GM18498 (cell line): ENCODE data around the gene COPB1.

Source experiments
- ATAC-seq: cut with Tn5 transposase; IDR thresholded peaks from one replicate; pipeline ENCODE4 v1.9.1; 2021; ENCODE audit warnings: mild to moderate bottlenecking, moderate library complexity; ENCODE audit not compliant: unreplicated experiment

COPB1 gene

GRCh38 chr11:14443638-14444037, 56.0 kb downstream of the COPB1 start:
- ATAC-seq, result no peak

GRCh38 chr11:14435717-14436512, 63.7 kb downstream of the COPB1 start:
- ATAC-seq, result no peak

- no peak for ATAC-seq
Measured at GRCh38 chr11:14425621-14426020, 74.0 kb downstream of the COPB1 start.

GRCh38 chr11:14424096-14424495, 75.5 kb downstream of the COPB1 start:
- no peak for ATAC-seq

GRCh38 chr11:14423633-14424032, 76.0 kb downstream of the COPB1 start:
- ATAC-seq, result no peak

- ATAC-seq, result no peak
Measured at GRCh38 chr11:14422814-14423182, 76.8 kb downstream of the COPB1 start.

GRCh38 chr11:14422052-14422813, 77.4 kb downstream of the COPB1 start:
- no peak for ATAC-seq

GRCh38 chr11:14420223-14420622, 79.4 kb downstream of the COPB1 start:
- no peak for ATAC-seq

- ATAC-seq, result no peak
Measured at GRCh38 chr11:14418801-14419417, 80.7 kb downstream of the COPB1 start.

GRCh38 chr11:14417617-14418374, 81.8 kb downstream of the COPB1 start:
- ATAC-seq, result no peak

- ATAC-seq, result no peak
Measured at GRCh38 chr11:14417186-14417585, 82.4 kb downstream of the COPB1 start.

- ATAC-seq, result peak; percentile 73
Measured at GRCh38 chr11:14414470-14415461, 84.8 kb downstream of the COPB1 start.

- no peak for ATAC-seq
Measured at GRCh38 chr11:14413307-14414069, 86.1 kb downstream of the COPB1 start.

GRCh38 chr11:14411818-14412217, 87.8 kb downstream of the COPB1 start:
- ATAC-seq, result no peak

GRCh38 chr11:14409891-14410290, 89.7 kb downstream of the COPB1 start:
- ATAC-seq, result no peak

- no peak for ATAC-seq
Measured at GRCh38 chr11:14408612-14409011, 91.0 kb downstream of the COPB1 start.
